HG02981 (cell line): Measurements from ENCODE around the gene ALDH1L1.

Source experiments
- ATAC-seq: cut with Tn5 transposase; IDR thresholded peaks from one replicate; pipeline ENCODE4 v1.9.1; 2021; ENCODE audit warnings: mild to moderate bottlenecking, moderate library complexity; ENCODE audit not compliant: unreplicated experiment

The ALDH1L1 gene

DNA sequence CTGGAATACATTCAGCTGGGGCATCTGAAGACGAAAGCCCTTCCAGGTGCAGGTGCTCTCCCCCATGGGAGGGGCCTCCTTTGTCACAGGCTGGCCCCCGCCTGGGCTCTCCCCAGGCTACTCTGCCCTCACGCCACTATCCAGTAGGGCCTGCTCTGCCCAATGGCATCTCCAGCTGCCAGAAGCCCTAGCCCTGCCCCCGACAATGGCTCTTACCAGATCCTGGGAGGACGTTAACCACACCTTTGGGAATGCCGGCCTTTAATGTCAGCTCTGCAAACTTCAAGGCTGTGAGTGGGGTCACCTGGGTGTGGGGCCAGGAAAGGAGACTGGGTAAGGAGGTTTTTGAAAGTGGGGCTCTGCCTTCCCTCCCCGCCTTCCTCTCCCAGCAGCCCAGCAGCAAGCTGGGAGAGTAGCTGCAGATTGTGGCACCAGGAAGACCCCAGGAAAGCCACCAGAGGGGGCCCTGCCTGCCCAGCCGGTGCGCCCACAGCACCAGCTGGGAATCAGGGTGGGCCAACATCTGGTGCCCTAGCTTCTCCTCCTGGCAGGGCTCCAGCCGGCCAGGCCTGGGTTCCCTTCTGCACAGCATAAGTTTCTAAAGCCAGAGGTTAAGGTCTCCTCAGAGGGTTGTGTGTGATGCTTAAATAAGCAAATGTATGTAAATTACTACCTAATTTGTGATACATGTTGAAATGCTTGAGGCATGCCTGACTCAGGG, 56.1 kb downstream of the ALDH1L1 start:
- no peak for ATAC-seq

DNA sequence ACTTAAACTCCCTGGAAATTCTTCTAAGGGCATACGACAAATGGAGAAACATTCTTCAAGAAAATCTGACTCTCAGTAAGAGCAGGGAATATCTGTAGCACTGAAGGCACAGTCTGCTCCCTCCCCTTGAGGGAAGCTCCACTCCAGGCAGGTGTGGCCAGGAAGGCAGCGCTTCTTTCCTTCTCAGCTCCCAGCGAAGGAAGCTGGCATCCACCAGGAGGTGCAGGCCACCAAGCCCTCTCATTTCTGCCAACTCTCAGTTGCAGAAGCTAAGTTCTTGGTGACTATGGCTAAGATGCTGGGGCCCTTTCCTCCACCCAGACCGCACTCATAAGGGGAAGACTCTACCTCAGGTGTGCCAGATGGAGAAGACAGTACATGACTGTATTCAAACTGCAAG, 58.8 kb downstream of the ALDH1L1 start:
- no peak for ATAC-seq

DNA sequence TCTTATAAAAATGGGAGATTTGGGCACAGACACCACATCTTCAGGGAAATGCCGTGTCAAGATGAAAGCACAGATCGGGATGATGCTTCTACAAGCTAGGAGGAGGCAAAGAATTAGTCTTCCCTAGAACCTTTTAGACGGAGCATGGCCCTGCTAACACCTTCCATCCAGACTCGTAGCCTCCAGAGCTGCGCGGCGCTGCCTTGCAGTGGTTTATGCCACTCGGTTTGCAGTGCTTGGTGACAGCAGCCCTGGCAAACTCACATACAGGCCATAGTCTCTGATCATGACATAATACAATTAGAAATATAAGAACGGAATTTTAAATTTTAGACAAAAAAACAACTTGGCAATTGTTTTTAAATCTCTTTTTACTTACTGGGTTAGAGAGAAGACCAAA, 59.3 kb downstream of the ALDH1L1 start:
- ATAC-seq: no peak

GRCh38 chr3:126119976-126120375, 60.4 kb downstream of the ALDH1L1 start:
- ATAC-seq: no peak

DNA sequence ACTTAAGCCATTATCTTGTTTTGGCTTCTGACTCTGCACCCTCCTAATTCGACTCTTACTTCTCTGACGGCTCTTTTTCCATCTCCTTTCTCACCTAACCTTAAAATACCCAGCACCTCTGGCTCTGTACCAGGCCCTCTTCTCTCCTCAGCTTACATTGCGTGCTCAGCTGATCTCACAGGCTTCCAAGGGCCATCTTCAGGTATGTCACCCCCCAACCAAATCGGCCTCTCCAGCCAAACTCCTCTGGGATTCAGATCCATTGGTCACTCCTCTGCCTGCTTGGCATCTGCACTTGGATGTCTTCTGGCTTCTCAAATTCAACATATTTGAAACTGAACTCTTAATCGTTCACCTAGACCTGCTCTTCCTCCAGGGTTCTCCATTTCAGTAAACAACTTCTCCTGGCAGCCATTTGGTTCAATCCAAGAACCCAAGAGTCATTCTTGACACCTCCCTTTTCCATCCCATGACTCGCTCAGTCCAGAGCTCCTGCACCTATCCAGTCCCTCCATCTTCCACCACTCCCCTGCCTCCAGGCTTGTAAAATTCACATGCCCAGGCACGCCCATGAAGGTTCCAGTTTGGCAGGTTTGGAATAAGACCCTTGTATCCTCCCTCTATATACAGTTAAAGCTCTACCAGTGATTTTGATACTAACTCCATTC, 61.2 kb downstream of the ALDH1L1 start:
- ATAC-seq: no peak

GRCh38 chr3:126118591-126118990, 61.8 kb downstream of the ALDH1L1 start:
- ATAC-seq: no peak

DNA sequence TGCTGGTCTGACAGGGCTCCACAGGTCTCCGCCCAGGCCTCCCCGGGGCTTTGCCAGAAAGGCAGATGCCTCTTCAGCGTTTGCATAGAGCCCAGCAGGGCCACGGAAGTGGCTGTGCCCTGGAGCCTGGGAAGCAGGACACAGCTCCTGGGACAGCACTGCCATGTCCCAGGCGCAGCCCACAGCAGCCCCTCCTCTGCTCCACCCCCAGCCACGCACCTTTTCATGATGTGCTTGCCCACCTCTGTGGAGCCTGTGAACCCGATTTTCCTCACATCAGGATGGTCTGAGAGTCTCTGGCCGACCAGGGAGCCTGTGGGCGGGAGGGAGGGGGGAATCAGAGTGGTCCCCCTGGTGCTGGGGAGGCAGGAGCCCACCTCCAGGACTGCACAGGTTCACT, 62.6 kb downstream of the ALDH1L1 start:
- no peak for ATAC-seq

DNA sequence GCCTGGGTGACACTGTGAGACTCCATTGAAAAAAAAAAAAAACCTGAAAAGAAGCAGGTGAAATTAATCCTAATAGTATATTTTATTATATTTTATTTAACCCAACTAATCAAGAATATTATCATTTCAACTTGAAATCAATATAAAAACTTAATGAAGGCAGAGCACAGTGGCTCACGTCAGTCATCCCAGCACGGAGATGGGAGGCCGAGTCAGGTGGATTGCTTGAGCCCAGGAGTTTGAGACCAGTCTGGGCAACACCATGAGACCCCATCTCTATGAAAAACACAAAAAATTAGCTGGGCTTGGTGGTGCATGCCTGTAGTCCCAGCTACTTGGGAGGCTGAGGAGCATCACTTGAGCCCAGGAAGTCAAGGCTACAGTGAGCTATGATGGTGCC, 63.2 kb downstream of the ALDH1L1 start:
- ATAC-seq: no peak

- no peak for ATAC-seq
These were observed 63.9 kb downstream of the ALDH1L1 start for GRCh38 chr3:126116526-126116925.

- ATAC-seq: no peak
These were observed 65.7 kb downstream of the ALDH1L1 start for GRCh38 chr3:126114443-126115386.

GRCh38 chr3:126113733-126114442, 66.5 kb downstream of the ALDH1L1 start:
- no peak for ATAC-seq

DNA sequence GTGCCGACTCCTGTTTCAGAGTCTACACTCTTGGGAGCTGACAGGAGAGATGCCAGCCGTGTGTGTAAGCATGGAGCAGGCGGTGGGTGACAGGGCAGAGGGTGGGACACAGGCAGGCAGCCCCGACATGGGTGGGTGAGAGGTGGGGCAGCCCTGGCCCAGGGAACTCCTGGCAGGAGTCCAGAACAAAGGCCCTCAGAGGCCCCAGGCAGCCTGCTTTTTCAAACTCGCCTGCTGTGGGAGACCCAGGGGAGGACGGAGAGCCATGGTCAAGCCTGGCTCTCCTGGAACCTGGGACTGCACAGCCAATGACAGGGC, 67.2 kb downstream of the ALDH1L1 start:
- no peak for ATAC-seq

GRCh38 chr3:126112531-126113237, 67.7 kb downstream of the ALDH1L1 start:
- no peak for ATAC-seq

DNA sequence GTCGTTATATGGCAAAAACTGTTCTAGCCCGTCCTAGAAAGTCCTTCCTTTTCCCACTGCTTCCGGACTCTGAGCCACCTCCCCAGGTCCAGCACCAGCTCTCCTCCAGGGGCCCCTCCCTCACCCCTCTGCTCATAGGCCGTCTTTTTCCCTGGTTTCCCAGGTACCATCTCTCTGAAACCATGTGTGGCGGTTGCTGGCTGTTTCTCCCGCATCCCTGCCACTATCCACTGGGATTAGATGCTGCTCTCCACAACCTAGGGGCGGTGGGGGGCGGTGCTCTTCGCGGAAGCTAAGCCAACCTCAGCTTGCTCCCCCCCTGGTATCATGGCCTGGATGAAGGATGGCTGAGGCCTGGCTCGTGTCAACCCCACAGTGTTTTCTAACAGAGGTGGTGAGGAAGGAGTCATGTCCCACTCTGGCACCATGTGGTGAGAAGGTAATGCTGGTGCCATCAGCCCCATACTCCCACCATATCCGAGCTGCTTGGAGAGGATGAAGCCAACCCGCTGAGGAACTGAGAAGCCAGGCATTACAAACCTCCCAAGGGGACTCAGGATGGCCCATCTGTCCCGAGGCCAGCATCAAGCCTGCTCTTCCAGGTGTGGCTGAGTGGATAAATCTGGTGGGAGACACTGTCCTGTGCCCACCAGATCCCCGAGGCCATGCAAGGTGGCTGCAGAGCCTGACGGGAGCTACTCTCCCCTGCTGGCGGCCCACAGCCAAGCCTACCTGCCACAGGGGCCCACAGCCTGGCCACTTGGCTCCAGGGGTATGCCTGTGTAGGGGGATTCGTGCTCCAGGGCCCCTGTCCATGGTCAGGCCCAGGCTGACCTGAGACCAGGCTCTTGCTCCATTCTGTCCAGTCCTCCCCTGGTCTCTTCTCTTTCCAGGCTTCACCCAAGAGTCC, 68.6 kb downstream of the ALDH1L1 start:
- ATAC-seq: no peak

DNA sequence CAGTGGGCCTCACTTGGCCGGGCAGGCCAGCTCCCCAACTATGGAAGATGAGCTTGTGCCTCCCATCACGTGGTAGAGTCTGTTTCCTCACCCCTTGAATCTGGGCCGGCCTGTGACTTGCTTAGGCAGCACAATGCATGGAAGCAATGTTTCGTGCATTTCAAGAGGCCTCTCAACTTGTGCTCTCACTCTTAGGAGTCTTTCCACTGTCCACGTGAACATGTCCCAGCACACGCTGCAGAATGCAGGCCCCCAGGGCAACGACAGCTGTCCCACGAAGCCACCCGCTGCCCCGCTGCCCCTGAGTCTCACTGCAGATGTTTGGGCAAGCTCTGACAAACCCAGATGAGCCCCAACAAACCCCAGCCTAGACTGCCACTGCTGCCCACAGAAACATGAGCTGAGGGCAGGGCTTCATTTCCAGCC, 69.2 kb downstream of the ALDH1L1 start:
- ATAC-seq: no peak

- ATAC-seq: no peak
These were observed 69.8 kb downstream of the ALDH1L1 start for GRCh38 chr3:126110431-126111125.

DNA sequence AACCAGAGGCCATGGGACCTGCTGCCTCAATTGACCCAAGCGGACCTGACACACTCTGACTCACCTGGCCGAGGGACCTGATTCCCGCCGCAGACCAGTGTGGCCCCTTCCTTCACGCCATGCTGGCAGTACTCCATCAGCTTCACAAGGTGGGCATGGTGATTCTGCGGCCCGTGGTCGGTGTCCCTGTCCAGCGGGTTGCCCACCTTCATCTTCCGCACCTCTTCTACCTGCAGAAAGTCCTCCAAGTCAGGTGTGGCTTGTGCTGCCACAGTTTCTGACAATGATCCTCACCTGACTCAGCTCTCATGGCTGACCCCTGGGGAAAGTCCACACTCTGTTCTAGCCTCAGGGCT, 70.5 kb downstream of the ALDH1L1 start:
- ATAC-seq: no peak

DNA sequence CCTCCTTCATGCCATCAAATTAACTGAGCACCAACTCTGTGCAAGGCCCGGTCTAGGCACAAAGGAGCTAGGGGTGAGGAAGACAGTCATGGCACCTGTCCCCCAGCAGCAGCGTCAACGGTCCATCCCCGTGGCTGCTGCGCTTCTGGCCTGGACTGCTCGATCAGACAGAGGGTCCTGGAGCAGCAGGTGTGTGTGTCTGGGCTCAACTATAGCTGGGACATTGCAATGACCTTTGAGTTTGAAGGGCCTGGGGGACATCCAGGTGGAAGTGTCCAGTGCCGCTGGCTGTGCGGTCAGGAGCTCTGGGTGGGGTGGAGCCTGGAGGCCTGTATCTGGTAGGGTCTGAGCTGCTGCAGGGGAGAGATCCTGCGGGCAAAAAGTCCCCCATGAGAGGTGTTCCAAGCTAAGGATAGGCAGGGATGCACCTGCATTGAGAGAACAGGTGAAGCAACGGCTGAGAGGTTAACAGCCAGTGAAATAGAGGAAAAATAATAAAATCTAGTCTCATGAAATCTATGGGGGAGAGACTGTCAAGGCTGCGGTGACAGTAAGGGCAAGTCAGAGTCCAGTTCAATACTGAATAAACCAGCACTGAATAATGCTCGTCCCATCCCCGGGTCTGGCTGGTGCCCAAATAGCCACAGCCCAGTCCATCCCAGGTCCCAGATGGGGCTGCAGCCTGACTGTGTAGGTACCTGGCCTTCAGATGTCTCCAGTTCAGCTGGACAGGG, 71.1 kb downstream of the ALDH1L1 start:
- ATAC-seq: no peak
